SK-N-SH treated with all-trans-retinoic acid at 6 μM for 48 hours (cell line): ENCODE measurements around the gene SRSF1.
A peak's percentile ranks its signal among the peaks of the same experiment; 100 is the strongest.

Experiments used
- ATAC-seq: fragments of 200-7000 bp; cut with Tn5 transposase; 3 replicates; pipeline ENCODE4 v1.9.1; 2020; ENCODE audit warnings: mild to moderate bottlenecking, moderate library complexity
- BACH2 ChIP-seq: fragments of 250-450 bp; sonication (Bioruptor Pico); IDR thresholded peaks from 2 replicates; pipeline ENCODE4 v1.9.0; 2021; ENCODE audit warnings: mild to moderate bottlenecking, borderline replicate concordance
- CSDC2 ChIP-seq: fragments of 250-450 bp; sonication (Bioruptor Pico); IDR thresholded peaks from 2 replicates; pipeline ENCODE4 v1.5.0; 2020; ENCODE audit warnings: mild to moderate bottlenecking, moderate library complexity
- ESRRG ChIP-seq: fragments of 250-450 bp; sonication (Bioruptor Pico); IDR thresholded peaks from 2 replicates; pipeline ENCODE4 v1.6.1; 2021; ENCODE audit warnings: mild to moderate bottlenecking
- GLIS3 ChIP-seq: fragments of 250-450 bp; sonication (Bioruptor Pico); IDR thresholded peaks from 2 replicates; pipeline ENCODE4 v1.5.0; 2020; ENCODE audit warnings: mild to moderate bottlenecking, moderate library complexity
- ISL1 ChIP-seq: fragments of 250-450 bp; sonication (Bioruptor Pico); IDR thresholded peaks from 2 replicates; pipeline ENCODE4 v2.1.2; 2022; ENCODE audit warnings: mild to moderate bottlenecking, moderate library complexity
- RARB ChIP-seq: fragments of 250-450 bp; sonication (Bioruptor Pico); IDR thresholded peaks from 2 replicates; pipeline ENCODE4 v1.8.0; 2021; ENCODE audit warnings: mild to moderate bottlenecking, moderate library complexity
- SNAI2 ChIP-seq: fragments of 250-450 bp; sonication (Bioruptor Pico); IDR thresholded peaks from 2 replicates; pipeline ENCODE4 v1.5.0; 2020; ENCODE audit warnings: mild to moderate bottlenecking, moderate library complexity
- TCF4 ChIP-seq: fragments of 250-450 bp; sonication (Bioruptor Pico); IDR thresholded peaks from 2 replicates; pipeline ENCODE4 v1.8.0; 2021; ENCODE audit warnings: mild to moderate bottlenecking, moderate library complexity, borderline replicate concordance
- TOX ChIP-seq: fragments of 250-450 bp; sonication (Bioruptor Pico); IDR thresholded peaks from 2 replicates; pipeline ENCODE4 v1.8.0; 2021; ENCODE audit warnings: mild to moderate bottlenecking, moderate library complexity, borderline replicate concordance
- ZFP3 ChIP-seq: fragments of 250-450 bp; sonication (Bioruptor Pico); IDR thresholded peaks from 2 replicates; pipeline ENCODE4 v1.5.0; 2020; ENCODE audit warnings: mild to moderate bottlenecking, moderate library complexity
- ZNF565 ChIP-seq: fragments of 450-650 bp; formaldehyde crosslinking; conservative IDR thresholded peaks from 2 replicates; pipeline ENCODE4 v1.5.0; 2020; ENCODE audit warnings: low read depth, mild to moderate bottlenecking, moderate library complexity
- ZNF70 ChIP-seq: fragments of 450-650 bp; formaldehyde crosslinking; IDR thresholded peaks from 2 replicates; pipeline ENCODE4 v1.5.0; 2020; ENCODE audit warnings: mild to moderate bottlenecking, moderate library complexity
- ZNF8 ChIP-seq: fragments of 450-650 bp; formaldehyde crosslinking; IDR thresholded peaks from 2 replicates; pipeline ENCODE4 v1.5.0; 2020; ENCODE audit warnings: mild to moderate bottlenecking, moderate library complexity
- TF ChIP-seq, protein P1 (sequence below): fragments of 250-450 bp; sonication (Bioruptor Pico); IDR thresholded peaks from 2 replicates; pipeline ENCODE4 v1.5.1; 2020; ENCODE audit warnings: low read depth, mild to moderate bottlenecking, moderate library complexity
- TF ChIP-seq, protein P2 (sequence below): fragments of 250-450 bp; sonication (Bioruptor Pico); IDR thresholded peaks from 2 replicates; pipeline ENCODE4 v1.5.1; 2021; ENCODE audit warnings: mild to moderate bottlenecking, moderate library complexity
- TF ChIP-seq, protein P3 (sequence below): fragments of 250-450 bp; sonication (Bioruptor Pico); IDR thresholded peaks from 2 replicates; pipeline ENCODE4 v1.5.0; 2020; ENCODE audit warnings: mild to moderate bottlenecking, moderate library complexity
- TF ChIP-seq, protein P4 (sequence below): fragments of 250-450 bp; sonication (Bioruptor Pico); IDR thresholded peaks from 2 replicates; pipeline ENCODE4 v1.8.0; 2020; ENCODE audit warnings: mild to moderate bottlenecking, moderate library complexity, borderline replicate concordance
- TF ChIP-seq, protein P5 (sequence below): fragments of 250-450 bp; sonication (Bioruptor Pico); IDR thresholded peaks from 2 replicates; pipeline ENCODE4 v1.8.0; 2021; ENCODE audit warnings: low read depth, mild to moderate bottlenecking, moderate library complexity, borderline replicate concordance

Gene SRSF1

DNA sequence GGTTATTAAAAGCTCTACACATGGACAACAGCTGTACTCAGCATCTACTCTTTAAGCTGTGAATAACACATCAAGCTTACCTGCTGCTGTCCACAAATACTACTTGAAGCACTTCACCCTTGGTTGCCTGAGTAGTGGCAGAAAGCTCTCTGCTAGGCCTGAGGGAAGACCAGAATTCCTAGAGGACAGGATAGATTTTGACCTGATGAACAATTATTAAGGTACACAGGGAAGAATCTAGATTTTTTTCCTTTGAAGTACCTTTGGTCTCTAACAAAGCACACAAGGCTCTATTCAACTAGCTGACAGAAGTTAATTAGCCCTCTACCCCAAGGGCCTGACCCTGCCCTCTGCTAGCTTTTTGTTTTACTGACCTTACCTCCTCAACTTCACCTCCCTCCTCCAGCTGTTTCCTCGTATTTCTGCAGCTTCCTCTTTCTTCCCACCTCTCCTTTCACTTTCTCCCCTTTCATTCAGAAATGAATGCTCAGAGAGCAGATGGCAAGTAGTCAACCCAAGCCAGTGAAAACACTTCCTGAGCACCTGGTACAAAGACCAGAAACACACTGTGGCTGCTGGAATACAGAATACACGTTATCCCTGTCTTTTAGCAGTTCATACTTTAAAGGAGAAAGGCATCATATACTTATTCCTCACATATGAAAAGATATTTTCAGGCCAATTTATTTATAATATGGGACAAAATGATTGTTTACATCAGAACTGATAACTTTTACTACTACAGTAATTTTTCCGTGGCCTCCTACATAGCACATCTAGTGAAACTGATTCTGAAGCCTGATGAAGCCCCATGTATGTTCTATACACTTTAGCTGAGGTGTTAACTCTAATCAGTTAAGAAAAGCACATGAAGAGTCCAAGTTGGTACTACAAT, 13.3 kb downstream of the SRSF1 start:
- TF ChIP-seq TOX (CRISPR knock-in tag): no peak
- TF ChIP-seq, protein P1, sequence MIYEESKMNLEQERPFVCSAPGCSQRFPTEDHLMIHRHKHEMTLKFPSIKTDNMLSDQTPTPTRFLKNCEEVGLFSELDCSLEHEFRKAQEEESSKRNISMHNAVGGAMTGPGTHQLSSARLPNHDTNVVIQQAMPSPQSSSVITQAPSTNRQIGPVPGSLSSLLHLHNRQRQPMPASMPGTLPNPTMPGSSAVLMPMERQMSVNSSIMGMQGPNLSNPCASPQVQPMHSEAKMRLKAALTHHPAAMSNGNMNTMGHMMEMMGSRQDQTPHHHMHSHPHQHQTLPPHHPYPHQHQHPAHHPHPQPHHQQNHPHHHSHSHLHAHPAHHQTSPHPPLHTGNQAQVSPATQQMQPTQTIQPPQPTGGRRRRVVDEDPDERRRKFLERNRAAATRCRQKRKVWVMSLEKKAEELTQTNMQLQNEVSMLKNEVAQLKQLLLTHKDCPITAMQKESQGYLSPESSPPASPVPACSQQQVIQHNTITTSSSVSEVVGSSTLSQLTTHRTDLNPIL (CRISPR knock-in tag): peak; percentile 32; the same call in 1 of the 2 replicates
- ATAC-seq: no peak

DNA sequence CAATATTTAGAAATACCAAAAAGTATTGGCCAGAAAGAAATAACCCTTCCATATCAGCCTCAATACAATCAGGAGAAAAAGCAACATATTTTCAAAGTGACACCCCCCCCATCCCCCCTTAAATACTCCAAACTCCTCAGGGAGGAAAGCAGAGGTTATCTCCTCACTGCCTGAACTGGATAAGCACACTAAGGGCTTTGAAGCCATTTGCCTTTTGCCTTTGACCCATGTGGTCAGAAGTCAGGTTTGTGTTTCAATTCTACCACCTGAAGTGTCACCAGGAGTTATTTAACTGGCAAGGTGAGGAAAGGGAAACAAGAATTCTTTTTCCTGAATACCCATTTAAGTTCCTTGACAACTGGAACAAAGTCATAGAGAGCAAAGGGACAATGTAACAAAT, 15.5 kb downstream of the SRSF1 start:
- ATAC-seq: no peak
- no peak for TF ChIP-seq CSDC2
- no peak for TF ChIP-seq ISL1
- TF ChIP-seq, protein P2, sequence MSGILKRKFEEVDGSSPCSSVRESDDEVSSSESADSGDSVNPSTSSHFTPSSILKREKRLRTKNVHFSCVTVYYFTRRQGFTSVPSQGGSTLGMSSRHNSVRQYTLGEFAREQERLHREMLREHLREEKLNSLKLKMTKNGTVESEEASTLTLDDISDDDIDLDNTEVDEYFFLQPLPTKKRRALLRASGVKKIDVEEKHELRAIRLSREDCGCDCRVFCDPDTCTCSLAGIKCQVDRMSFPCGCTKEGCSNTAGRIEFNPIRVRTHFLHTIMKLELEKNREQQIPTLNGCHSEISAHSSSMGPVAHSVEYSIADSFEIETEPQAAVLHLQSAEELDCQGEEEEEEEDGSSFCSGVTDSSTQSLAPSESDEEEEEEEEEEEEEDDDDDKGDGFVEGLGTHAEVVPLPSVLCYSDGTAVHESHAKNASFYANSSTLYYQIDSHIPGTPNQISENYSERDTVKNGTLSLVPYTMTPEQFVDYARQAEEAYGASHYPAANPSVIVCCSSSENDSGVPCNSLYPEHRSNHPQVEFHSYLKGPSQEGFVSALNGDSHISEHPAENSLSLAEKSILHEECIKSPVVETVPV (CRISPR knock-in tag): no peak
- TF ChIP-seq ZNF70 (CRISPR knock-in tag): no peak
- TF ChIP-seq ESRRG (CRISPR knock-in tag): no peak
- no peak for TF ChIP-seq ZNF565 (CRISPR knock-in tag)
- TF ChIP-seq SNAI2: no peak
- TF ChIP-seq, protein P1 (CRISPR knock-in tag): no peak
- TF ChIP-seq, protein P3, sequence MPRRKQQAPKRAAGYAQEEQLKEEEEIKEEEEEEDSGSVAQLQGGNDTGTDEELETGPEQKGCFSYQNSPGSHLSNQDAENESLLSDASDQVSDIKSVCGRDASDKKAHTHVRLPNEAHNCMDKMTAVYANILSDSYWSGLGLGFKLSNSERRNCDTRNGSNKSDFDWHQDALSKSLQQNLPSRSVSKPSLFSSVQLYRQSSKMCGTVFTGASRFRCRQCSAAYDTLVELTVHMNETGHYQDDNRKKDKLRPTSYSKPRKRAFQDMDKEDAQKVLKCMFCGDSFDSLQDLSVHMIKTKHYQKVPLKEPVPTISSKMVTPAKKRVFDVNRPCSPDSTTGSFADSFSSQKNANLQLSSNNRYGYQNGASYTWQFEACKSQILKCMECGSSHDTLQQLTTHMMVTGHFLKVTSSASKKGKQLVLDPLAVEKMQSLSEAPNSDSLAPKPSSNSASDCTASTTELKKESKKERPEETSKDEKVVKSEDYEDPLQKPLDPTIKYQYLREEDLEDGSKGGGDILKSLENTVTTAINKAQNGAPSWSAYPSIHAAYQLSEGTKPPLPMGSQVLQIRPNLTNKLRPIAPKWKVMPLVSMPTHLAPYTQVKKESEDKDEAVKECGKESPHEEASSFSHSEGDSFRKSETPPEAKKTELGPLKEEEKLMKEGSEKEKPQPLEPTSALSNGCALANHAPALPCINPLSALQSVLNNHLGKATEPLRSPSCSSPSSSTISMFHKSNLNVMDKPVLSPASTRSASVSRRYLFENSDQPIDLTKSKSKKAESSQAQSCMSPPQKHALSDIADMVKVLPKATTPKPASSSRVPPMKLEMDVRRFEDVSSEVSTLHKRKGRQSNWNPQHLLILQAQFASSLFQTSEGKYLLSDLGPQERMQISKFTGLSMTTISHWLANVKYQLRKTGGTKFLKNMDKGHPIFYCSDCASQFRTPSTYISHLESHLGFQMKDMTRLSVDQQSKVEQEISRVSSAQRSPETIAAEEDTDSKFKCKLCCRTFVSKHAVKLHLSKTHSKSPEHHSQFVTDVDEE (CRISPR knock-in tag): no peak
- TF ChIP-seq TOX (CRISPR knock-in tag): no peak
- no peak for TF ChIP-seq BACH2 (CRISPR knock-in tag)
- TF ChIP-seq, protein P4, sequence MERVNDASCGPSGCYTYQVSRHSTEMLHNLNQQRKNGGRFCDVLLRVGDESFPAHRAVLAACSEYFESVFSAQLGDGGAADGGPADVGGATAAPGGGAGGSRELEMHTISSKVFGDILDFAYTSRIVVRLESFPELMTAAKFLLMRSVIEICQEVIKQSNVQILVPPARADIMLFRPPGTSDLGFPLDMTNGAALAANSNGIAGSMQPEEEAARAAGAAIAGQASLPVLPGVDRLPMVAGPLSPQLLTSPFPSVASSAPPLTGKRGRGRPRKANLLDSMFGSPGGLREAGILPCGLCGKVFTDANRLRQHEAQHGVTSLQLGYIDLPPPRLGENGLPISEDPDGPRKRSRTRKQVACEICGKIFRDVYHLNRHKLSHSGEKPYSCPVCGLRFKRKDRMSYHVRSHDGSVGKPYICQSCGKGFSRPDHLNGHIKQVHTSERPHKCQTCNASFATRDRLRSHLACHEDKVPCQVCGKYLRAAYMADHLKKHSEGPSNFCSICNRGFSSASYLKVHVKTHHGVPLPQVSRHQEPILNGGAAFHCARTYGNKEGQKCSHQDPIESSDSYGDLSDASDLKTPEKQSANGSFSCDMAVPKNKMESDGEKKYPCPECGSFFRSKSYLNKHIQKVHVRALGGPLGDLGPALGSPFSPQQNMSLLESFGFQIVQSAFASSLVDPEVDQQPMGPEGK (CRISPR knock-in tag): no peak
- no peak for TF ChIP-seq ZFP3

DNA sequence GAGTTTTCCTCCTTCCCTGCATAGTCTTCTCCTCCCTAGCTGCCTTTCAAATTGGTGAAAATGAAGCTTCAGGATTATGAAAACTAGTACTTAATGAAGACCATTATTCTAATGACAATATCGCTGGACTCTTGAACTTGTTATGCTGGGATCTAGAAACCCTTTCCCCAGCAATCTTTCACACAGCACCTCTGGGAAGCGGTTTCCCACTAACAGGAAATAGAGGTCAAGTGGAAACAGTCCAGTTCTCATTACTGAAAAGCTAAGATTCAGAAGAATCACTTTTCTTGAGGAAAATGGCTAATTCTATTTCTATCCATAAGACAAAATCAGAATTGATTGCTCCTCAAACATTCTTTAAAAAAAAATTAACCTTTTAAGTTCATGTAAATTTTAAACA, 17.0 kb downstream of the SRSF1 start:
- no peak for ATAC-seq
- TF ChIP-seq CSDC2 (no peak), BACH2 (CRISPR knock-in tag) (no peak), ISL1 (no peak), ZNF565 (CRISPR knock-in tag) (no peak), SNAI2 (no peak), ZNF8 (CRISPR knock-in tag) (no peak), GLIS3 (CRISPR knock-in tag) (no peak), RARB (no peak), TCF4 (CRISPR knock-in tag) (no peak), TOX (CRISPR knock-in tag) (no peak)
- TF ChIP-seq, protein P5, sequence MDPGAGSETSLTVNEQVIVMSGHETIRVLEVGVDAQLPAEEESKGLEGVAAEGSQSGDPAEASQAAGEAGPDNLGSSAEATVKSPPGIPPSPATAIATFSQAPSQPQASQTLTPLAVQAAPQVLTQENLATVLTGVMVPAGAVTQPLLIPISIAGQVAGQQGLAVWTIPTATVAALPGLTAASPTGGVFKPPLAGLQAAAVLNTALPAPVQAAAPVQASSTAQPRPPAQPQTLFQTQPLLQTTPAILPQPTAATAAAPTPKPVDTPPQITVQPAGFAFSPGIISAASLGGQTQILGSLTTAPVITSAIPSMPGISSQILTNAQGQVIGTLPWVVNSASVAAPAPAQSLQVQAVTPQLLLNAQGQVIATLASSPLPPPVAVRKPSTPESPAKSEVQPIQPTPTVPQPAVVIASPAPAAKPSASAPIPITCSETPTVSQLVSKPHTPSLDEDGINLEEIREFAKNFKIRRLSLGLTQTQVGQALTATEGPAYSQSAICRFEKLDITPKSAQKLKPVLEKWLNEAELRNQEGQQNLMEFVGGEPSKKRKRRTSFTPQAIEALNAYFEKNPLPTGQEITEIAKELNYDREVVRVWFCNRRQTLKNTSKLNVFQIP (CRISPR knock-in tag): no peak
- TF ChIP-seq, protein P4 (CRISPR knock-in tag): no peak
